Thyroid gland (tissue), 4 donors: ENCODE results near the gene ARHGEF6. TPM values are rescaled to one million over a fixed set of nuclear protein-coding genes. Genes with fewer than 3 reads are reported as not detected.
A peak's percentile ranks its signal among the peaks of the same experiment; 100 is the strongest.

Source experiments
- DNase-seq, 2 donors: peaks; one replicate each; pipeline ENCODE4 v3.0.0-alpha.2; 2019
- H3K27ac ChIP-seq, 3 donors: fragments of 200-600 bp; sonication (generic); 1 replicate in 2 of 3; 2 replicates in 1 of 3; pipeline ENCODE4 v1.5.1; 2016 to 2019; ENCODE audit warnings: mild to moderate bottlenecking in 1 of 3, moderate library complexity in 1 of 3
- H3K27me3 ChIP-seq: fragments of 200-600 bp; sonication (generic); one replicate; pipeline ENCODE4 v1.5.1; 2019
- H3K36me3 ChIP-seq, 2 donors: fragments of 200-600 bp; sonication (generic); one replicate each; pipeline ENCODE4 v1.5.1; 2016 to 2019
- H3K4me1 ChIP-seq, 2 donors: fragments of 200-600 bp; sonication (generic); one replicate each; pipeline ENCODE4 v1.5.1; 2017 to 2019
- H3K4me3 ChIP-seq, 3 donors: fragments of 200-600 bp; sonication (generic); replicated peaks in 1 of 3; 1 replicate in 2 of 3; 2 replicates in 1 of 3; pipeline ENCODE4 v1.5.1; 2016; ENCODE audit warnings: mild to moderate bottlenecking in 1 of 3
- H3K9me3 ChIP-seq: fragments of 200-600 bp; sonication (generic); one replicate; pipeline ENCODE4 v1.5.1; 2017
- POLR2A ChIP-seq, 2 donors: fragments of 450-650 bp; IDR thresholded peaks; one replicate each; pipeline ENCODE4 v1.6.1; 2017; ENCODE audit warnings: antibody characterized with exemption in 2 of 2, mild to moderate bottlenecking in 2 of 2, moderate library complexity in 1 of 2
- WGBS, 2 donors: methylation state at CpG; one replicate each; pipeline ENCODE4 v1.1.5; 2017; 5-methylcytosine and 5-hydroxymethylcytosine counted together
- intact Hi-C: fragments of 100-400 bp; cut with DNase I; formaldehyde crosslinking; loops from one replicate; pipeline ENCODE4 v1.15.1; 2023
- total RNA-seq, 4 donors: library from RNA; depleted of rRNA; stranded (reverse); fragments of >200 nt; gene quantifications; one replicate each; pipeline ENCODE4 v1.2.3, GENCODE V29; 2016
- TF ChIP-seq, protein P1 (sequence below), 6 experiments: fragments of 200-600 bp in 3 of 6; fragments of 450-650 bp in 3 of 6; sonication (generic) in 3 of 6; IDR thresholded peaks; one replicate each; pipeline ENCODE4 v1.5.1; 2016 to 2019; ENCODE audit warnings: antibody characterized with exemption in 6 of 6, mild to moderate bottlenecking in 2 of 6, inconsistent platforms in 1 of 6, moderate library complexity in 1 of 6

ARHGEF6 gene
- total RNA-seq, 4 donors from 2014 or later, result 3.5 to 12.0 (median 6.4) TPM

DNA sequence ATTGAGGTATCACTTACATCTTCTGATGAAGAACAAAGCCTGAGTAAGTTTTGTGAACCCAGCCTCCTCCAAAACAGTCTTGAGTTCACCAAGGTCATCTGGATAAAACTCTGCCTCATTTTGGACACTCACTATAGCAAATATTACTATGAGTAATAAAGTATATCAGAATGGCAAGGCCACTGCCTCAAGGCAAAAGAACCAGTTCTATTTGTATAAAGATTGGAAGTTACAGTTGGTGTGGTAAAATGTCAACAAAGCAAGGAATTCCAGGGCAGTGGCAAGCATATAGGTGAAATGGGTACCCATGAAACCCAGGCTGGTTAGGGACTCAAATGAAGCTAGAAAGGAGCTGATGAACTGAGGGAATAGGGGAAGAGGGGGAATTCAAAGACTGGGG is 2.4 kb upstream of the ARHGEF6 start:
- Histone ChIP-seq H3K27ac (no peak overlapping the region), H3K36me3 (no peaks in the 10 kb centered on the region), H3K27me3 (no peaks in the 10 kb centered on the region), H3K4me3 (no peak overlapping the region), H3K9me3 (no peaks in the 10 kb centered on the region), H3K4me1 (no peaks in the 10 kb centered on the region)
- TF ChIP-seq, protein P1, sequence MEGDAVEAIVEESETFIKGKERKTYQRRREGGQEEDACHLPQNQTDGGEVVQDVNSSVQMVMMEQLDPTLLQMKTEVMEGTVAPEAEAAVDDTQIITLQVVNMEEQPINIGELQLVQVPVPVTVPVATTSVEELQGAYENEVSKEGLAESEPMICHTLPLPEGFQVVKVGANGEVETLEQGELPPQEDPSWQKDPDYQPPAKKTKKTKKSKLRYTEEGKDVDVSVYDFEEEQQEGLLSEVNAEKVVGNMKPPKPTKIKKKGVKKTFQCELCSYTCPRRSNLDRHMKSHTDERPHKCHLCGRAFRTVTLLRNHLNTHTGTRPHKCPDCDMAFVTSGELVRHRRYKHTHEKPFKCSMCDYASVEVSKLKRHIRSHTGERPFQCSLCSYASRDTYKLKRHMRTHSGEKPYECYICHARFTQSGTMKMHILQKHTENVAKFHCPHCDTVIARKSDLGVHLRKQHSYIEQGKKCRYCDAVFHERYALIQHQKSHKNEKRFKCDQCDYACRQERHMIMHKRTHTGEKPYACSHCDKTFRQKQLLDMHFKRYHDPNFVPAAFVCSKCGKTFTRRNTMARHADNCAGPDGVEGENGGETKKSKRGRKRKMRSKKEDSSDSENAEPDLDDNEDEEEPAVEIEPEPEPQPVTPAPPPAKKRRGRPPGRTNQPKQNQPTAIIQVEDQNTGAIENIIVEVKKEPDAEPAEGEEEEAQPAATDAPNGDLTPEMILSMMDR (IDR thresholded peaks at IDR 0.05), result no peak
- TF ChIP-seq POLR2A (IDR thresholded peaks at IDR 0.05), result no peak
- no peak for DNase-seq
- intact Hi-C loops, result no loop called here

DNA sequence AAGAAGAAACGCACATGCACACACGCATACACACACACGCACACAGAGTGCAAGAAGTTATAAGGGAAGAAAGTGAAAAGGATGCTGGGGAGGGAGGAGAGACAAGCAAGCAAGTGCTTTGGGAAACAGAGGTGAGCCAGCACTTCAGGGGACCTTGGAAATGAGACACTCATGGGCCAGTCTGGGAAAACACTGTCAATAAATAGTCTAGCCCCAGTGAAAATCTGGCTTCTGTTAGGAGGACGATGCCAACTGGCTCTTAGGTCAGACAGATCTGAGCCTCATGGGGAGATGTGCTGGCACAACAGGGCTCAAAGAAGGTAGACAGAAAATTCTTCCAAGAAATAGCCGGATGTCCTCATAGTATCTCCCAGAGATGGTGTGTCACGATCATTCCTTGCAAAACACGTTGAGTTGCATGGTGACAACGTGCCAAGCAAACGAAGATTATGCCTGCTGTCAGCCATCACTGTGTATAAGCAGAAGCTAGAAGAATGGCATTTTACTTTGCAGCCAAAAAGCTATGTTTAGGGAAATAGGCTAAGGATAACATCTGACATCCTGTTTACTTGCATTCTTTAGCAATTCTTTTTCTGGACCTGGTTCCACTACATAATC is 557 bp upstream of the ARHGEF6 start:
- TF ChIP-seq POLR2A (IDR thresholded peaks at IDR 0.05), result no peak
- TF ChIP-seq, protein P1 (IDR thresholded peaks at IDR 0.05), result no peak
- DNase-seq, result no peak
- H3K4me3 ChIP-seq, result no peak overlapping the region
- no peaks in the 10 kb centered on the region for H3K9me3 ChIP-seq
- H3K27me3 ChIP-seq, result no peaks in the 10 kb centered on the region
- no peak overlapping the region for H3K27ac ChIP-seq
- H3K36me3 ChIP-seq, result no peaks in the 10 kb centered on the region
- H3K4me1 ChIP-seq, result no peaks in the 10 kb centered on the region
- intact Hi-C loops, result no loop called here
- WGBS, 2 donors, result 40 to 46% methylated on average over 6 to 9 of the region's 9 CpGs

DNA sequence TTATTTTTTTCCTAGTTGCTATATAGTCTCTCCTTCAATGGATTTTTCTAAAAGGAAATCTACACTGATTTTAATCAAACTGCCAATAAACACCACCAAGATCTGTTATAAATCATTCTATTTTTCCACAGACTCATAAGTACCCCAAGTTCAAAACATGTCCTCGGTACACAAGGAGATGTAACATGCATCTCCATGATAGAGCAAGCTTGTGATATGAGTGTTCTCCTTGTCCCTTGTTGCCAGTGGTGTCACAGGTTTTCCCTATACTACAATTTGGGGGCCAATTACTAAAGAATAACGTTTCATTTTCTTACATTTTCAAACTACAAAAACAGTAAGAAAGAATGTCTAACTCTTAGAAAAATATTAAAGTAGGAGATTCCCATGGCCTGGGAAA is 491 bp downstream of the ARHGEF6 start:
- H3K27ac ChIP-seq, result no peak overlapping the region
- H3K36me3 ChIP-seq, result no peaks in the 10 kb centered on the region
- no peaks in the 10 kb centered on the region for H3K9me3 ChIP-seq
- no peak for TF ChIP-seq POLR2A (IDR thresholded peaks at IDR 0.05)
- TF ChIP-seq, protein P1 (IDR thresholded peaks at IDR 0.05), result no peak
- no peak for DNase-seq
- H3K4me1 ChIP-seq, result no peaks in the 10 kb centered on the region
- intact Hi-C loops, result no loop called here
- no peaks in the 10 kb centered on the region for H3K27me3 ChIP-seq
- no peak overlapping the region for H3K4me3 ChIP-seq
- WGBS, 2 donors, result 34 to 43% methylated on average over 2 of the region's 2 CpGs

DNA sequence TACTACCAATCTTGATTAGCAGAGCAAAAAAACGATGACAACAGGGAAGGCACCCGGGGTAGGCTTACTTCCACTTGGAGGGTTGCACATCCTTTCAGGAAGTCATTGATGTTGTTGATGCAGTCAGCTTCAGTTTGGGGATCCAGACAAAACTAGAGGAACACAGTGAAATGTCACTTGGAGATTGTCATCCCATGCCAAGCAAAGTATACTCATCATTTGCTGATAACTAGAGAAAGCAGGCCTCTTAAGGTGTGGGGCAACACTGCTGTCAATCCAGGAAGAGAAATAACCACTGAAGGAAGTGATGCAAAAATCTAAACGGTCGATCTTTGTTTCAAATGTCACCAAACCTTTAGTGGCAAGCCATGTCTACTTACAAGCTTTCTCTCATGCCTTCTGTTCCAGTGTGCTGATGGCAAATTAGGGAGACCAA is 1.4 kb downstream of the ARHGEF6 start:
- WGBS, 2 donors, result 51% methylated on average over 4 of the region's 4 CpGs
- Histone ChIP-seq H3K4me1 (no peaks in the 10 kb centered on the region), H3K27ac (peak overlapping the region in 1 of 3 donors; percentile 2), H3K9me3 (no peaks in the 10 kb centered on the region), H3K36me3 (no peaks in the 10 kb centered on the region), H3K4me3 (no peak overlapping the region), H3K27me3 (no peaks in the 10 kb centered on the region)
- no peak for DNase-seq
- TF ChIP-seq POLR2A (IDR thresholded peaks at IDR 0.05), result no peak
- TF ChIP-seq, protein P1 (IDR thresholded peaks at IDR 0.05), result no peak
- intact Hi-C loops, result no loop called here

DNA sequence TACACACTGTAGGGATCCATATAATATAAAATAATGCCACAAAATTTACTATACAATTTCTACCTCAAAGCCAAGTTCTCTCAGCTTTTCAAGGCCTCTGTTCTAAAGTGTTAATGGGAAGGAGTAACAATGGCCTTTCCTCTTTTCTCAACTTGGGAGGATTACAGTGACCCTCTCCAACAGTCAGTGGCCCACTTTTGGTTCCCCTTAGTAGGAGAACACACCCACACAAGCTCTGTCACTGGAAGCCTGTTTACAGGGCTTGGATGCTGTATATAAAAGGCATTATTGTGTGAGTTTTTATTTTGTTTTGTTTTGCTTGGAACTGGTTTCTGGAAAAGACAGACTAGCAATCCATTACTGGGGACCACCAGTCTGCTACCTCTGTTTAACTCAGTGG is 1.8 kb downstream of the ARHGEF6 start:
- Histone ChIP-seq H3K4me1 (no peaks in the 10 kb centered on the region), H3K9me3 (no peaks in the 10 kb centered on the region), H3K27me3 (no peaks in the 10 kb centered on the region), H3K36me3 (no peaks in the 10 kb centered on the region), H3K27ac (no peak overlapping the region), H3K4me3 (no peak overlapping the region)
- intact Hi-C loops, result no loop called here
- TF ChIP-seq, protein P1 (IDR thresholded peaks at IDR 0.05), result no peak
- no peak for TF ChIP-seq POLR2A (IDR thresholded peaks at IDR 0.05)
- no peak for DNase-seq
